CD4-positive, alpha-beta T cell (primary cell): ENCODE results near the gene PXMP2. TPM values are rescaled to one million over a fixed set of nuclear protein-coding genes. Genes with fewer than 3 reads are reported as not detected.

ENCODE experiments used
- ATAC-seq: fragments of 200-7000 bp; cut with Tn5 transposase; one replicate; pipeline ENCODE4 v1.10.0; 2022; ENCODE audit warnings: mild to moderate bottlenecking; ENCODE audit not compliant: poor library complexity
- CTCF ChIA-PET: fragments of 350-600 bp; sonication (Branson Sonifier 250); formaldehyde crosslinking; loops from one replicate; lab custom pipeline; 2021; ENCODE audit warnings: antibody characterized with exemption, inconsistent platforms; lab: Charles Lee
- POLR2A ChIA-PET: fragments of 350-600 bp; sonication (Branson Sonifier 250); formaldehyde crosslinking; loops from one replicate; lab custom pipeline; 2021; ENCODE audit warnings: antibody characterized with exemption, inconsistent platforms; lab: Charles Lee
- DNase-seq, 14 experiments: peaks; one replicate each; pipeline ENCODE4 v3.0.0-alpha.2; 2013 to 2020; ENCODE audit warnings: mixed read lengths in 2 of 14
- H3K27ac ChIP-seq, 2 donors: one replicate each; pipeline versions ENCODE4 v1.5.1 to v1.7.0; 2013; ENCODE audit warnings: low read length in 2 of 2, low read depth in 1 of 2, mild to moderate bottlenecking in 1 of 2
- H3K27me3 ChIP-seq, 2 experiments: 1 replicate in 1 of 2; 2 replicates in 1 of 2; pipeline versions ENCODE4 v1.6.1 to v1.7.0; 2013; ENCODE audit warnings: low read length in 2 of 2, control low read depth in 1 of 2, mild to moderate bottlenecking in 1 of 2, moderate library complexity in 1 of 2; ENCODE audit not compliant: insufficient read depth in 2 of 2, control insufficient read depth in 1 of 2
- H3K36me3 ChIP-seq: one replicate; pipeline ENCODE4 v1.6.1; 2013; ENCODE audit warnings: low read length, control low read depth; ENCODE audit not compliant: insufficient read depth
- H3K4me1 ChIP-seq: one replicate; pipeline ENCODE4 v1.6.1; 2013; ENCODE audit warnings: low read length, control low read depth; ENCODE audit not compliant: insufficient read depth
- H3K4me3 ChIP-seq: one replicate; pipeline ENCODE4 v1.5.1; 2013; ENCODE audit warnings: mild to moderate bottlenecking, low read length, moderate library complexity
- H3K9me3 ChIP-seq, 2 experiments: 1 replicate in 1 of 2; 2 replicates in 1 of 2; pipeline versions ENCODE4 v1.6.1 to v1.7.0; 2013; ENCODE audit warnings: low read length in 2 of 2, mild to moderate bottlenecking in 2 of 2, control low read depth in 1 of 2, moderate library complexity in 1 of 2; ENCODE audit not compliant: control insufficient read depth in 1 of 2, insufficient read depth in 1 of 2
- H3K27ac Mint-ChIP-seq: one replicate; pipeline ENCODE4 v1.8.0; 2020; ENCODE audit warnings: mixed read lengths
- H3K27me3 Mint-ChIP-seq: one replicate; pipeline ENCODE4 v1.8.0; 2021; ENCODE audit warnings: mixed read lengths
- H3K36me3 Mint-ChIP-seq: one replicate; pipeline ENCODE4 v1.8.0; 2021; ENCODE audit warnings: low read depth, mixed read lengths
- H3K4me1 Mint-ChIP-seq: one replicate; pipeline ENCODE4 v1.8.0; 2021; ENCODE audit warnings: low read depth, mixed read lengths
- H3K4me3 Mint-ChIP-seq: one replicate; pipeline ENCODE4 v1.8.0; 2020; ENCODE audit warnings: mild to moderate bottlenecking, mixed read lengths
- H3K9me3 Mint-ChIP-seq: one replicate; pipeline ENCODE4 v1.8.0; 2020; ENCODE audit warnings: mixed read lengths
- CTCF ChIP-seq: fragments of 200-600 bp; IDR thresholded peaks from one replicate; pipeline ENCODE4 v1.8.0; 2022; ENCODE audit warnings: antibody characterized with exemption, mild to moderate bottlenecking
- intact Hi-C, 2 experiments: fragments of 100-400 bp; cut with DNase I in 1 of 2; cut with micrococcal nuclease in 1 of 2; formaldehyde crosslinking; loops; one replicate each; pipeline versions ENCODE4 v1.15.1 to v1.9.0; 2023 to 2025; cut with DNase I, micrococcal nuclease
- total RNA-seq, 174 experiments: library from RNA in 2 of 174; stranded (reverse) in 2 of 174; gene quantifications; one replicate each; pipeline ENCODE4 v1.2.3 and lab custom pipeline; 2021 to 2026

Gene PXMP2
- total RNA-seq, 2 experiments from 2014 or later, result 2.1 to 2.6 TPM

GRCh38 chr12:132648616-132649225 is 38.7 kb upstream of the PXMP2 start:
- no peaks in the 10 kb centered on the region for H3K27me3 Mint-ChIP-seq
- no peak for DNase-seq
- no peak overlapping the region for H3K4me3 Mint-ChIP-seq
- no peaks in the 10 kb centered on the region for H3K9me3 Mint-ChIP-seq
- intact Hi-C loops, result no loop called here
- Histone ChIP-seq H3K27ac (no peak overlapping the region), H3K4me3 (no peak overlapping the region), H3K4me1 (no peaks in the 10 kb centered on the region), H3K9me3 (no peaks in the 10 kb centered on the region), H3K27me3 (no peaks in the 10 kb centered on the region), H3K36me3 (peaks cover 33% of the 10 kb centered on the region)
- ATAC-seq, result no peak
- TF ChIP-seq CTCF, result no peak
- H3K36me3 Mint-ChIP-seq, result peaks cover 72% of the 10 kb centered on the region
- ChIA-PET POLR2A (no interaction called here), CTCF (no interaction called here)
- no peak overlapping the region for H3K27ac Mint-ChIP-seq
- no peaks in the 10 kb centered on the region for H3K4me1 Mint-ChIP-seq

GRCh38 chr12:132649226-132649945 is 38.0 kb upstream of the PXMP2 start:
- H3K4me1 ChIP-seq, result no peaks in the 10 kb centered on the region
- H3K27me3 ChIP-seq, result no peaks in the 10 kb centered on the region
- intact Hi-C loops, result no loop called here
- no peak for DNase-seq
- Mint-ChIP-seq H3K4me3 (no peak overlapping the region), H3K27me3 (no peaks in the 10 kb centered on the region), H3K36me3 (peaks cover 76% of the 10 kb centered on the region), H3K4me1 (no peaks in the 10 kb centered on the region), H3K27ac (no peak overlapping the region), H3K9me3 (no peaks in the 10 kb centered on the region)
- no peak for TF ChIP-seq CTCF
- ATAC-seq, result no peak
- H3K36me3 ChIP-seq, result peaks cover 36% of the 10 kb centered on the region
- H3K9me3 ChIP-seq, result no peaks in the 10 kb centered on the region
- POLR2A ChIA-PET, result no interaction called here
- CTCF ChIA-PET, result no interaction called here
- no peak overlapping the region for H3K27ac ChIP-seq
- no peak overlapping the region for H3K4me3 ChIP-seq

GRCh38 chr12:132651444-132652100 is 35.8 kb upstream of the PXMP2 start:
- Mint-ChIP-seq H3K27me3 (no peaks in the 10 kb centered on the region), H3K4me3 (no peak overlapping the region), H3K9me3 (no peaks in the 10 kb centered on the region), H3K27ac (no peak overlapping the region), H3K36me3 (peaks cover 88% of the 10 kb centered on the region), H3K4me1 (no peaks in the 10 kb centered on the region)
- DNase-seq (no peak), ATAC-seq (no peak)
- intact Hi-C loops, result no loop called here
- Histone ChIP-seq H3K27me3 (no peaks in the 10 kb centered on the region), H3K36me3 (peaks cover 54% of the 10 kb centered on the region), H3K9me3 (no peaks in the 10 kb centered on the region), H3K27ac (no peak overlapping the region), H3K4me1 (no peaks in the 10 kb centered on the region), H3K4me3 (no peak overlapping the region)
- POLR2A ChIA-PET, result no interaction called here
- CTCF ChIA-PET, result interaction anchor here (0.7 kb wide), 1 partner anchor 129 kb away, joined by 3 read pairs; no protein-coding TSS in a partner anchor
- TF ChIP-seq CTCF, result no peak
